GM10248 (cell line): ENCODE results near the gene KIFC3.
A peak's percentile ranks its signal among the peaks of the same experiment; 100 is the strongest.

ENCODE experiments used
- CTCF ChIA-PET: fragments of 300-600 bp; sonication (Branson Sonifier 250); formaldehyde crosslinking; extraction: SDS; loops from one replicate; lab custom pipeline; 2021; ENCODE audit warnings: antibody characterized with exemption; lab: Yijun Ruan, JAX
- POLR2A ChIA-PET: fragments of 350-650 bp; sonication (Branson Sonifier 250); formaldehyde crosslinking; extraction: SDS; loops from one replicate; lab custom pipeline; 2020; ENCODE audit warnings: antibody characterized with exemption; lab: Yijun Ruan, JAX
- DNase-seq: peaks from one replicate; pipeline ENCODE4 v3.0.0; 2012; ENCODE audit errors: extremely low spot score
- TF ChIP-seq, protein P1 (sequence below): IDR thresholded peaks from 2 replicates; pipeline ENCODE4 v1.5.1; 2012; ENCODE audit warnings: mild to moderate bottlenecking, low read depth; ENCODE audit errors: extremely low read depth, missing control alignments, control extremely low read depth

KIFC3 gene

DNA sequence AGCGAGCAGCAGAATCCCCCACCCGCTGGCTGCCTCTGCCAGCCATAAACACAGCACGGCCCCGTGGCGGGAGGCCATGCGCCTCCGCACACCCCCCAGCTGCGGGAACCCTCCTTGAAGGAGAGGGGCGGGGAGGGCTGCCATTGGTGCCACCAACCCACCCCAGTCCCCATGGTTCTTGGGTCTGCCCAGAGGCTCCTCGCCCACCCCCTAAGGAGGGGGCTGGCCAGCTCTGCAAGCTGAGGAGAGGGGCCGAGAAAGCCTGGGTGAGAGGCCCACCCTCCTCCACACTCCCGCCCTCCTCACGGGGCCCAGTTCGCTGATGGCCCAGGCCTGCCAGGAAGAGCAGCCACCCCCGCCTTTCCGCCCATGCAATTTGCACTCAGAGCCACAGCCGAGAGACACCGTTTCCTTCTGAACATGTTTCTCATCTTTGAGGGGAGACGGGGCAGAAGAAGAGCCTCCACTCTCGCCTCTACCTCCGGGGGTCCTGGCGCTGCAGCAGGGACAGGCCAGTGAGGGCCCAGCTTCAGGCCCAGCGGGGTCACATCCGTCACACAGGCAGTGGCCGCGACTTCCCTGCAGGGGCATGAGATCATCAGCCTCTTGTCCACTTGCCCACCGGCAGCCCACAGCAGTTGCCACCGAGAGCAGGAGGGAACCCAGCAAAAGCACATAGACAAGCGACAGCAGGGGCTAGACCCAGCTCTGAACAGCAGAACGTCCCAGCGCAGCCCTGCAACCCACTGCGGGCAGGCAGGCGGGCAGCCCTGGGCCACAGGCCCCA lies 43.8 kb downstream of the KIFC3 start:
- POLR2A ChIA-PET = no interaction called here
- CTCF ChIA-PET = interaction anchor here (0.9 to 3.2 kb wide), 21 partner anchors 9 to 242 kb away, joined by 3 to 21 read pairs (median 5); partner anchors contain the start of genes KATNB1, KIFC3, USB1 and ZNF319
- no peak for DNase-seq
- TF ChIP-seq, protein P1, sequence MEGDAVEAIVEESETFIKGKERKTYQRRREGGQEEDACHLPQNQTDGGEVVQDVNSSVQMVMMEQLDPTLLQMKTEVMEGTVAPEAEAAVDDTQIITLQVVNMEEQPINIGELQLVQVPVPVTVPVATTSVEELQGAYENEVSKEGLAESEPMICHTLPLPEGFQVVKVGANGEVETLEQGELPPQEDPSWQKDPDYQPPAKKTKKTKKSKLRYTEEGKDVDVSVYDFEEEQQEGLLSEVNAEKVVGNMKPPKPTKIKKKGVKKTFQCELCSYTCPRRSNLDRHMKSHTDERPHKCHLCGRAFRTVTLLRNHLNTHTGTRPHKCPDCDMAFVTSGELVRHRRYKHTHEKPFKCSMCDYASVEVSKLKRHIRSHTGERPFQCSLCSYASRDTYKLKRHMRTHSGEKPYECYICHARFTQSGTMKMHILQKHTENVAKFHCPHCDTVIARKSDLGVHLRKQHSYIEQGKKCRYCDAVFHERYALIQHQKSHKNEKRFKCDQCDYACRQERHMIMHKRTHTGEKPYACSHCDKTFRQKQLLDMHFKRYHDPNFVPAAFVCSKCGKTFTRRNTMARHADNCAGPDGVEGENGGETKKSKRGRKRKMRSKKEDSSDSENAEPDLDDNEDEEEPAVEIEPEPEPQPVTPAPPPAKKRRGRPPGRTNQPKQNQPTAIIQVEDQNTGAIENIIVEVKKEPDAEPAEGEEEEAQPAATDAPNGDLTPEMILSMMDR = no peak

DNA sequence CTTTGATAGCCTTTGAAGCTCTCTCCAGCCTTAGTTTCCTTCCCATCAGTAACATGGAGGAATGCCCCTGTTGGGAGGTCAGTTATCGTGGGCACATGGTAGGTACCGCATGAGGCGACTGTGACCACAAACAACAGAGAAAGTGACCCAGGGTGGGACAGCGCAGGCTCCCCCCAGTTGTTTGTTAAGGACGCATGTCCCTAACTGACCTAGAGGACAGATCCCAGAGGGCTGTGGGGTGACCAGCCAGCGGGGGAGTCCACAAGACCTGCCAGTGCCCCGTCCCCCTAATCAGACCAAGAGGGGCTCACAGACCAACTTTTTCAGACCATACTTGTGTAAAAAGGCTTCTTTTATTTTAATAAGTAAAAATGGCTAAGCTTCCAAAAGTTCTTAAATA lies 44.4 kb downstream of the KIFC3 start:
- TF ChIP-seq, protein P1 = no peak
- ChIA-PET POLR2A (no interaction called here), CTCF (interaction anchor here (0.9 to 3.2 kb wide), 24 partner anchors 9 to 998 kb away, joined by 3 to 21 read pairs (median 4); partner anchors contain the start of genes KATNB1, KIFC3, USB1 and ZNF319)
- DNase-seq = no peak

DNA sequence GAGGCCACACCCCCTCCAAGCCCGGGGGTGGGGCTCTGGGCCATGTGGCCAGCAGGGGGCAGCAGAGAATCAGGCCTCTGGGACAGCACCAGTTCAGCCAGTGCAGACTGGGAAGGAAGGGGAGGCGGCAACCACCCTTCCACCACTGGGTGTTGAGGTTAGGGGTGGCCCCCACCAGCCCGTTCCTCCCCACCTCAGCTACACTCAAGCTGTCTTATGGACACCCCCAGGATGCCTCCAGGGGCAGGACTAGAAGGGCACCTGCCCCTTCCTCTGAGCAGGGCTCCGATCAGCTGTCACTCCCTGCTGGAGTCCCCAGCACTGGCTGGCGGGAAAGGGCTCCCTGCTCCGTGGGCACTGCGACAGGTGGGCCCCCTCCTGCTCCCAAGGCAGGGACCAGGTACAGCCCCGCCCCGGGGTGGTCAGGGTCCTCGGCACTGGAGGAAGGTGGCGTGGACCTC lies 44.9 kb downstream of the KIFC3 start:
- ChIA-PET CTCF (interaction anchor here (0.9 to 3.2 kb wide), 28 partner anchors 9 to 999 kb away, joined by 3 to 21 read pairs (median 4); partner anchors contain the start of genes KATNB1, KIFC3, POLR2C and USB1), POLR2A (no interaction called here)
- peak; percentile 95 for DNase-seq
- TF ChIP-seq, protein P1 = peak; percentile 97

DNA sequence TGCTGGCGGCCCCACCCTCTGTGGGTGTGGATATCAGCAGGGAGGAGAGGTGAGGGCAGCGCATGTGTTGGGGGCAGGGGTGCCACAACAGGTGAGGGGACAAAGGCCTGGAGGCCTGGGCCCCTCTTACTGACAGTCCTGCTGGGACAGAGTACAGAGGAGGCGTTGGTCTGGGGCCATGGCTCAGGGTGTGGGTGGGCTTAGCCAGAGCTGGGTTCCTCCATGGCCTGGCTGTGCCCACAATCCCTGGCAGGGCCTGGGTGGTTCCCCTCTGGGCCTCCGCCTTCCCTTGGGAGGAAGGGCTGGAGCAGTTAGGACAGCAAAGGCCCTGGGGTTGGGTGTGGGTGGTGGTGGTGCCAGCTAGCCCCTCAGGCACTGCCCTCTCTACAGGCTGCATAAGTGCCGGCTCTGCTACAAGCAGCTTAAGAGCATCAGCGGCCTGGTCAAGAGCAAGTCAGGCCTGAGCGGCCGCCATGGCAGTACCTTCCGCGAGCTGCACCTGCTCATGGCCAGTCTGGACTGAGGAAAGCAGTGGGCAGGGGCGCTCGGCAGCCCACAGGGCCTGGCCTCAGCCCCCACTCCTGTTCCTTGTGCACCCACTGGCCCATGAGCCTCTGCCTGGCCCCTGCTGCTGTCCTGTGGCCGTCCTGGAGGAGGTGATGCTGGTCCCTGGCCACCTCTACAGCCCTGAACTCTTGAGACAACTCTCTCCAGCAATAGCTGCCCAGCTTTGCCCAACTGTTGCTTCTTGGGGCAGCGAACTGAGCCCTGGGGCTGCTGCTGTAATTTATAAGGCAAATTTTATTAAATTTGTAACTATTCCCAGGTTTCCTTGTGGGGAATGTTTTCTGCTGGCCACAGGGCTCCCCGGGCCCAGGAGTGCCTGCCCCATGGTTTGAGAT lies 45.6 kb downstream of the KIFC3 start:
- TF ChIP-seq, protein P1 = no peak
- no peak for DNase-seq
- CTCF ChIA-PET = interaction anchor here (0.9 to 3.2 kb wide), 26 partner anchors 8 to 1000 kb away, joined by 3 to 21 read pairs (median 4); partner anchors contain the start of genes KATNB1, KIFC3, POLR2C and USB1
- POLR2A ChIA-PET = no interaction called here

DNA sequence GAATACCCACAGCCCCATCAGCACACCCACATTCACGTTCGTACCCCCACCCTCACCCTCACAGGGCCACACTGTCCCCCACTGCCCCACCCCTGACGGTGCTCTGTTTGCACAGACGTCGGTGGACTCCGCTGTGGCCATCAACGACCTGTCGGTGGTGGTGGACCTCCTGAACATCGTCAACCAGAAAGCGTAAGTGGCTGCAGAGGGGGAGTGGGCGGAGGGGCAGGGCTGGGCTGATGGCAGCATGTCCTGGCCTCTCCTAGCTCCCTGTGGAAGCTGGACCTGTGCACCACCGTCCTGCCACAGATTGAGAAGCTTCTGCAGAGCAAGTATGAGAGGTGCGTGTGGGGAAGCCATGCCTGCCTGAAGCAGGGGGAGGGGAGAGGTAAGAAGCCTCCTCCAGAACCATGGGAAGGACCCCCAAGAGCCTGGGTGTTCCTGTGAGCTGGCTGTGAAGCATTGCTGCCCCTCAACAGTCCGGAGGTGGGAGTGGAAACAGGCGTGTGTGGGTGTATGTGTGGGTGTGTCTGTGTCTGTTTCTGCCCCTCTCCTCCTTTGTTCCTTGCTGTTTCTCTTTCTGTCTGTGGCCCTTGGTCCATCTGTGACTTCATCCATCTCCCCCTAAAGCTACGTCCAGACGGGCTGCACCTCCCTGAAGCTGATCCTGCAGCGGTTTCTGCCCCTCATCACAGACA lies 46.4 kb downstream of the KIFC3 start:
- ChIA-PET POLR2A (no interaction called here), CTCF (interaction anchor here (1.0 to 3.2 kb wide), 16 partner anchors 8 to 293 kb away, joined by 3 to 21 read pairs (median 5); partner anchors contain the start of genes KATNB1, KIFC3, POLR2C and USB1)
- DNase-seq = no peak

More for the DNA sequence above, 46.4 kb downstream of the KIFC3 start:
- TF ChIP-seq, protein P1 = no peak
